NCI-H2196 treated with DMSO at 0.1 percent for 48 hours (cell line): Measurements from ENCODE around the gene UNC5C.
"Not testable (repeated sequence)": the region's sequence is repeated elsewhere in the genome, so short reads cannot be mapped to it uniquely, and the experiment has no call there.

Source experiments
- DNase-seq: peaks from one replicate; lab custom pipeline; 2025; ENCODE audit not compliant: unreplicated experiment; lab: John Stamatoyannopoulos, UW

Gene UNC5C

GRCh38 chr4:95183656-95184408 lies 364.9 kb downstream of the UNC5C start:
- DNase-seq, result no peak

- no peak for DNase-seq
These were observed 366.8 kb downstream of the UNC5C start for GRCh38 chr4:95181996-95182306.

- DNase-seq, result no peak
These were observed 367.4 kb downstream of the UNC5C start for GRCh38 chr4:95181243-95181995.

- no peak for DNase-seq
These were observed 368.1 kb downstream of the UNC5C start for GRCh38 chr4:95180531-95181242.

DNA sequence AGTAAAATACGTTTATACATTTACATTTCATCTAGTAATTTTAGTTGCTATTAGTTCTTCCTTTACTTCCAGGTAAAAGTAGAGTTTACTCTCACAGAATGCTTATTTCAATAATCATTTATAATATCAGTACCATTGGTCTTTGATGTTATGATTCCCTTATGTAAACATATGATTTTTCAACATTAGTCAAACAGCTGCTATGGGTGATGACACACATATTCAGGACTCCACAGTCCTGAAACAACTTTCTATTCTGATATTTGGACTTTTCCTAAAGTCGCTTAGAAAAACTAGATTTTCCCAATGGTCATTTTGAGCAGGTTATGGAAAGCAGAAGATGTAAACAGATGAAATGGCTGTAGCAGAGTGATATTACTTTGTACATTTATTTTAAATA lies 369.8 kb downstream of the UNC5C start:
- DNase-seq, result no peak

GRCh38 chr4:95171377-95171776 lies 377.4 kb downstream of the UNC5C start:
- DNase-seq, result not testable (repeated sequence)

- DNase-seq, result no peak
These were observed 378.6 kb downstream of the UNC5C start for GRCh38 chr4:95170176-95170575.

- no peak for DNase-seq
These were observed 381.0 kb downstream of the UNC5C start for GRCh38 chr4:95167805-95168204.

GRCh38 chr4:95165926-95166524 lies 382.7 kb downstream of the UNC5C start:
- peak; percentile 17 for DNase-seq

DNA sequence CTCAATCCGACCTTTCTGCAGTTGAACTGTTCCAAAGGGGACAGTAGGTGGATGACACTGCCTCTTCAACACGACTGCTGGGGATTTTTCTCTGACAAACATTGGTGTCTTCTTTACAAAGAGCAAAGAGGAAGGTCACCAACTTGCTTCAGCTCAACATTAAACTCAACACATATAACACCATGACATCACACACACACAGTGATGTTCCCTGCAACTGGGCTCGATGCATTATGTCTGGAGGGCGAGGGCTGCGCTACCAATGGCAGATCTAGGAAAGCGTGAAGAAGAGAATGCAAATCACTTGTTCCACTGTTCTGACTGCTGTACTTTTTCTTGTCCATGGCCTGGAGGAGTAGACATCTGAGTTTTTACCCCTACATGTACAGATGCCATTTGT lies 385.9 kb downstream of the UNC5C start:
- DNase-seq, result no peak

DNA sequence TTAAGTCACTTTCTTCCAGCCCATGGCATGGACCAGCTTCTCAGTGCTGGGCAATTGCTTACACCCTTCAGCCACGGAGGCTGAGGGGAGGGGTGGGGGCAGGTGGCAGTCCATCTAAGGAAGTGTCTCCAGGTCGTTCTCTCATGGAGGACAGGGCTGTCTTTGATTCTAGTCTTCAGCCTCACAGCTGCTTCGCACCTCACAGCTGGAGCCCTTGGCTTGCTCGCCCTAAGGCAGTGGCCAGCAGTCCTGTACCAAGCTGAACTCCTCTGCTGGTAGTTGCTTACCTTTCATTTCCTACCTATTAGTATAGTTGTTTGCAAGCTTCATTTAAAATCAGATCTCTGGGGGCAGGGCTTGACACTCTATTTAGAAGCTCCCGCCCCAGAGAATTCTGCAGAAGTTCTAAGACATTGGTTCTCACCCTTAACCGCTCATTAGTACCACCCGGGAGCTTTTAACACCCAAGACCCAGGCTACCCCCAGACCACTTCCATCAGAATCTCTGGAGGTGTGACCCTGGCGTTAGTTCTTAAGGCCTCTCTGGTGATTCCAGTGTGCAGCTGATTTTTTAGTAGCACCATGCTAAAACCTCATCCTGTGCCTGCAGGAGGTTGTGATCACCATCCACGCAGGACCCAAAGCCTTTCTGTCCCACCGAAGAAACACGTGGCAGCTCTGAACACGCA lies 386.8 kb downstream of the UNC5C start:
- DNase-seq, result no peak

- DNase-seq, result no peak
These were observed 389.4 kb downstream of the UNC5C start for GRCh38 chr4:95159384-95159783.

DNA sequence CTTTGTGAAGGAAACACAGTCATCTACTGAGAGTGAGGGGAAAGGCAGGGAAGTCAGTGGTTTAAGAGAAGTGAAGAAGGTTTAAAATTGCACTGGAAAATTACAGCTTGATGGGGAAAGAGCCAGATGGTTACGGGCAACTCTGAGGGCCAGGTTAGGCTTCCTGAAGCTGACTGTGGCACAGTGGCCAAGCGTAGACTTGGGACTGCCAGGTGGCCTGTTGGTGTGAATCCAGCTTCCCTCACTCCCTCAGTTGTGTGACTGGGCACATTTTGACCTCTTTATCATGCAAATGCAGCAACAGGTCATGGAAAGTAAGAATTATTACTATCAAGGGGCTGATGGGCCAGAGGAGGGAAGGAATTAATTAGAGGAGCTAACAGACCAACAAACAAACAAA lies 390.1 kb downstream of the UNC5C start:
- DNase-seq, result no peak

GRCh38 chr4:95158045-95158444 lies 390.7 kb downstream of the UNC5C start:
- no peak for DNase-seq

DNA sequence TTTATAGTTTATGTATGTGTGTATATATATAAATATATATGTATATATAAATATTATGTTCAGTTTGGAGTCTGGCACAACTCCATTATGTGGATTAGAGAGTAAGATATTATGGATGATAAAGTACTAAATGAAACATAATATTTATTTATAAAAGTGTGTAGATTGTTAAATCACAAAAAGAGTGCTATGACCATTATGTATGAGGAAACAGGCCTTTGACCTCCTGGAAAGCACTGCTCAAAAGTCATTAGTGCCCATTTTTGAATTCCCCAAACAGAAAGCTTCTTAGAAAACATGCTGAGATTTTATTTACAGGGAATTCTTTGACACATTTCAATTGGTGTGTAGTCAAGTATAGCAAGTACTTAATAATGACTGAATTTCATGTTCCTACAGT lies 391.2 kb downstream of the UNC5C start:
- DNase-seq, result no peak

DNA sequence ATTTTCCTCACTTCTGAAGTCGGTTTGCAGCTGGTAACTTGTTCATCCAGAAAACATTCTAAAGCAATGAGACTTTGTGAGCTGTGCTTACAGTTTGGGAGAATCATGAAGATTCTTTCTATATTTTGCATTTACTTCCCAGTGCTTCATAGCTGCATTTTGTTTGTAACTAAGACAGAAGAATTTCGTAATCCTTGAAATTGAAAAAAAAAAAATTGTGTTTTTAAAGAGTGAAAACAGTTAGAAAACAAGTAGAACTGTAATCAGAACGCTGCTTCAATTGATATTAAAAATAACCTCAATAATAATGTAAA lies 392.4 kb downstream of the UNC5C start:
- no peak for DNase-seq

- no peak for DNase-seq
These were observed 392.9 kb downstream of the UNC5C start for GRCh38 chr4:95155759-95156451.

DNA sequence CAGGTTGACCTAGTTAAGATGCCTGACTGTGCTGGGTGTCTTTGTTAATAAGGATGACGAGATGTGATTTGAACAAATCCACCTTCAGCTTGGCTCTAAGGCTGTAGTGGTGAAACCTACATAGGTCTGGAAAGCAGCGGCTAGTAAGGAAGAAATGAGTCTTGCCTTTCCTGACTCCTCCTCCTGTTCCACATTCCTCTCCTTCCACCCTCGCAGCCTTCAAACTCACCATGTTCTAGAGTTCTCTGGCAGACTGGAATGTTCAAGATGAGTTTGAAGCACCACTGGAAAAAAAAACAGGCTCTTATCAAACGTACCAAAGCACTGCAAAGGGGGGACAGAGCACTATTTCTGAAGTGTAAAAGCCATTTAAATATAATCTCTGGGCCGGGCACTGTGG lies 395.6 kb downstream of the UNC5C start:
- DNase-seq, result no peak

DNA sequence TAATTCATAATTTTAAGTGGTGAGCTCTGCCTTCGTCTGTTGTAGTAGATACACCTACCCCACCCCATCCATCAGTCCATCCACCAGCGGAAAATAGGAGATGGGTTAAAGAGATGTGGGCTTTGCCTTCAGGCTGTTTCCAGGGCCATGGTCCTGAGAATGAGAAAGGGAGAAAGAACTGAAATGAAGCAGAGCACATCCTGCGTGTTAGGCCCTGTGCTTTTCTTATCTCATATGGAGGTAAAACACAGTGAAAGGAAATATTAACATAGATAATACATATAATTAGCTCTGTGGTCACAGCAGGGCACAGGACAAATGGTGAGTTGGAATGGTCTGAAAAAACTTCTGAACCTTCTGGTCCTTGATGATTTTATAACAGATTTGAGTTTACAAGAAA lies 397.5 kb downstream of the UNC5C start:
- DNase-seq, result no peak

GRCh38 chr4:95142932-95143331 lies 405.8 kb downstream of the UNC5C start:
- DNase-seq, result no peak

DNA sequence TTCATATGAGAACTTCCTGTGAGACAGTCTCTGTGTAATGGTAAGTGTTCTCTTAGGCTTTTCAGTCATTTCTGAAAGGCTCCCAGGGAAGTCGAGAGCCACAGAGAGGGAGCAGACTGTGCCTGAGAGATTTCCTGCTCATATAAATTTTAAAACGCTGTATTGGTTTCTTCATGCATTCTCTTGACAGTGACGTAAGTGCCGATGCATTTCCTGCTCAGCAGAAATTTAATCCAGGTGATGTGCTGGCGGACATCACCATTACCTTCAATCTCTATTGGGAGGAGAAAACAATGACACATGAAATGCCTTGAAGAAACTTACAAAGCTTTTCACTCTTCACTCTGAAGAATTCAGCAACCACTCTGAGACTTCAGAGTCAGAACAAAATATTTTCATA lies 407.4 kb downstream of the UNC5C start:
- no peak for DNase-seq
